Measurements from ENCODE around the gene RBM34. TPM values are rescaled to one million over a fixed set of nuclear protein-coding genes. Genes with fewer than 3 reads are reported as not detected.

RBM34 gene
- polyA plus RNA-seq, 4 donors: 51.8 to 76.7 (median 61.1) TPM

- Histone ChIP-seq H3K4me3 (ENCODE audit: low read depth in 1 of 3, low read length in 3 of 3) (no peak overlapping the region), H3K27me3 (ENCODE audit: control insufficient read depth in 3 of 3, insufficient read depth in 3 of 3, low read length in 3 of 3) (no peaks in the 10 kb centered on the region), H3K27ac (ENCODE audit: low read depth in 1 of 3, low read length in 2 of 3) (no peak overlapping the region), H3K4me1 (ENCODE audit: control insufficient read depth in 3 of 3, insufficient read depth in 2 of 3, low read depth in 1 of 3, low read length in 2 of 3) (peaks cover 0 to under 1% (median 0%) of the 10 kb centered on the region in 3 donors), H3K36me3 (ENCODE audit: control insufficient read depth in 3 of 3, insufficient read depth in 2 of 3, low read depth in 1 of 3, low read length in 3 of 3) (peaks cover 11 to 55% (median 23%) of the 10 kb centered on the region in 3 donors), H3K9me3 (ENCODE audit: control insufficient read depth in 2 of 2, insufficient read depth in 1 of 2, low read depth in 1 of 2, low read length in 1 of 2) (no peaks in the 10 kb centered on the region)
- FAIRE-seq (no peak), DNase-seq (no peak)
- WGBS, 3 donors: 76 to 88% (median 79%) methylated on average over 2 of the region's 2 CpGs
Observed at GRCh38 chr1:235151033-235151432, 10.0 kb downstream of the RBM34 start.

- Histone ChIP-seq H3K27me3 (ENCODE audit: control insufficient read depth in 3 of 3, insufficient read depth in 3 of 3, low read length in 3 of 3) (no peaks in the 10 kb centered on the region), H3K9me3 (ENCODE audit: control insufficient read depth in 2 of 2, insufficient read depth in 1 of 2, low read depth in 1 of 2, low read length in 1 of 2) (no peaks in the 10 kb centered on the region), H3K27ac (ENCODE audit: low read depth in 1 of 3, low read length in 2 of 3) (no peak overlapping the region), H3K36me3 (ENCODE audit: control insufficient read depth in 3 of 3, insufficient read depth in 2 of 3, low read depth in 1 of 3, low read length in 3 of 3) (peaks cover 11 to 59% (median 23%) of the 10 kb centered on the region in 3 donors), H3K4me1 (ENCODE audit: control insufficient read depth in 3 of 3, insufficient read depth in 2 of 3, low read depth in 1 of 3, low read length in 2 of 3) (no peaks in the 10 kb centered on the region), H3K4me3 (ENCODE audit: low read depth in 1 of 3, low read length in 3 of 3) (no peak overlapping the region)
- DNase-seq (no peak), FAIRE-seq (no peak)
- 94 to 95% (median 95%) methylated on average over 9 of the region's 9 CpGs for WGBS, 3 donors
Observed at GRCh38 chr1:235149824-235150223, 11.2 kb downstream of the RBM34 start.

- no peaks in the 10 kb centered on the region for H3K9me3 ChIP-seq (ENCODE audit: control insufficient read depth in 2 of 2, insufficient read depth in 1 of 2, low read depth in 1 of 2, low read length in 1 of 2)
- H3K27ac ChIP-seq (ENCODE audit: low read depth in 1 of 3, low read length in 2 of 3): no peak overlapping the region
- FAIRE-seq (no peak), DNase-seq (no peak)
- no peak overlapping the region for H3K4me3 ChIP-seq (ENCODE audit: low read depth in 1 of 3, low read length in 3 of 3)
- no peaks in the 10 kb centered on the region for H3K4me1 ChIP-seq (ENCODE audit: control insufficient read depth in 3 of 3, insufficient read depth in 2 of 3, low read depth in 1 of 3, low read length in 2 of 3)
- WGBS, 3 donors: 91 to 92% (median 91%) methylated on average over 4 of the region's 4 CpGs
- no peaks in the 10 kb centered on the region for H3K27me3 ChIP-seq (ENCODE audit: control insufficient read depth in 3 of 3, insufficient read depth in 3 of 3, low read length in 3 of 3)
- peaks cover 15 to 61% (median 16%) of the 10 kb centered on the region in 3 donors for H3K36me3 ChIP-seq (ENCODE audit: control insufficient read depth in 3 of 3, insufficient read depth in 2 of 3, low read depth in 1 of 3, low read length in 3 of 3)
Observed at GRCh38 chr1:235147269-235147668, 13.8 kb downstream of the RBM34 start.

GRCh38 chr1:235145639-235146038 is 15.4 kb downstream of the RBM34 start:
- peaks cover 8 to 63% (median 10%) of the 10 kb centered on the region in 3 donors for H3K36me3 ChIP-seq (ENCODE audit: control insufficient read depth in 3 of 3, insufficient read depth in 2 of 3, low read depth in 1 of 3, low read length in 3 of 3)
- FAIRE-seq: no peak
- H3K27me3 ChIP-seq (ENCODE audit: control insufficient read depth in 3 of 3, insufficient read depth in 3 of 3, low read length in 3 of 3): no peaks in the 10 kb centered on the region
- no peak overlapping the region for H3K4me3 ChIP-seq (ENCODE audit: low read depth in 1 of 3, low read length in 3 of 3)
- no peaks in the 10 kb centered on the region for H3K4me1 ChIP-seq (ENCODE audit: control insufficient read depth in 3 of 3, insufficient read depth in 2 of 3, low read depth in 1 of 3, low read length in 2 of 3)
- no peak overlapping the region for H3K27ac ChIP-seq (ENCODE audit: low read depth in 1 of 3, low read length in 2 of 3)
- WGBS, 3 donors: 92 to 94% (median 92%) methylated on average over 6 of the region's 6 CpGs
- no peaks in the 10 kb centered on the region for H3K9me3 ChIP-seq (ENCODE audit: control insufficient read depth in 2 of 2, insufficient read depth in 1 of 2, low read depth in 1 of 2, low read length in 1 of 2)
- DNase-seq: no peak

- FAIRE-seq: no peak
- WGBS, 3 donors: 82 to 97% (median 95%) methylated on average over 4 of the region's 4 CpGs
- no peak for DNase-seq
- Histone ChIP-seq H3K36me3 (ENCODE audit: control insufficient read depth in 3 of 3, insufficient read depth in 2 of 3, low read depth in 1 of 3, low read length in 3 of 3) (peaks cover 6 to 62% (median 14%) of the 10 kb centered on the region in 3 donors), H3K9me3 (ENCODE audit: control insufficient read depth in 2 of 2, insufficient read depth in 1 of 2, low read depth in 1 of 2, low read length in 1 of 2) (no peaks in the 10 kb centered on the region), H3K4me1 (ENCODE audit: control insufficient read depth in 3 of 3, insufficient read depth in 2 of 3, low read depth in 1 of 3, low read length in 2 of 3) (no peaks in the 10 kb centered on the region), H3K27me3 (ENCODE audit: control insufficient read depth in 3 of 3, insufficient read depth in 3 of 3, low read length in 3 of 3) (no peaks in the 10 kb centered on the region), H3K4me3 (ENCODE audit: low read depth in 1 of 3, low read length in 3 of 3) (no peak overlapping the region), H3K27ac (ENCODE audit: low read depth in 1 of 3, low read length in 2 of 3) (no peak overlapping the region)
Observed at GRCh38 chr1:235142991-235143390, 18.1 kb downstream of the RBM34 start.

GRCh38 chr1:235139315-235139714 is 21.7 kb downstream of the RBM34 start:
- 94 to 96% (median 96%) methylated on average over 5 of the region's 5 CpGs for WGBS, 3 donors
- DNase-seq (no peak), FAIRE-seq (no peak)
- H3K4me1 ChIP-seq (ENCODE audit: control insufficient read depth in 3 of 3, insufficient read depth in 2 of 3, low read depth in 1 of 3, low read length in 2 of 3): no peaks in the 10 kb centered on the region
- H3K27ac ChIP-seq (ENCODE audit: low read depth in 1 of 3, low read length in 2 of 3): no peak overlapping the region
- no peaks in the 10 kb centered on the region for H3K27me3 ChIP-seq (ENCODE audit: control insufficient read depth in 3 of 3, insufficient read depth in 3 of 3, low read length in 3 of 3)
- peaks cover 14 to 50% (median 18%) of the 10 kb centered on the region in 3 donors for H3K36me3 ChIP-seq (ENCODE audit: control insufficient read depth in 3 of 3, insufficient read depth in 2 of 3, low read depth in 1 of 3, low read length in 3 of 3)
- no peak overlapping the region for H3K4me3 ChIP-seq (ENCODE audit: low read depth in 1 of 3, low read length in 3 of 3)
- no peaks in the 10 kb centered on the region for H3K9me3 ChIP-seq (ENCODE audit: control insufficient read depth in 2 of 2, insufficient read depth in 1 of 2, low read depth in 1 of 2, low read length in 1 of 2)

- WGBS, 3 donors: 60 to 67% (median 65%) methylated on average over 2 of the region's 2 CpGs
- Histone ChIP-seq H3K36me3 (ENCODE audit: control insufficient read depth in 3 of 3, insufficient read depth in 2 of 3, low read depth in 1 of 3, low read length in 3 of 3) (peaks cover 14 to 52% (median 20%) of the 10 kb centered on the region in 3 donors), H3K4me3 (ENCODE audit: low read depth in 1 of 3, low read length in 3 of 3) (no peak overlapping the region), H3K27me3 (ENCODE audit: control insufficient read depth in 3 of 3, insufficient read depth in 3 of 3, low read length in 3 of 3) (no peaks in the 10 kb centered on the region), H3K4me1 (ENCODE audit: control insufficient read depth in 3 of 3, insufficient read depth in 2 of 3, low read depth in 1 of 3, low read length in 2 of 3) (no peaks in the 10 kb centered on the region), H3K9me3 (ENCODE audit: control insufficient read depth in 2 of 2, insufficient read depth in 1 of 2, low read depth in 1 of 2, low read length in 1 of 2) (no peaks in the 10 kb centered on the region), H3K27ac (ENCODE audit: low read depth in 1 of 3, low read length in 2 of 3) (no peak overlapping the region)
- DNase-seq (no peak), FAIRE-seq (no peak)
Observed at GRCh38 chr1:235138821-235139220, 22.2 kb downstream of the RBM34 start.

GRCh38 chr1:235136111-235136510 is 24.9 kb downstream of the RBM34 start:
- 55 to 69% (median 61%) methylated on average over 4 of the region's 4 CpGs for WGBS, 3 donors
- H3K36me3 ChIP-seq (ENCODE audit: control insufficient read depth in 3 of 3, insufficient read depth in 2 of 3, low read depth in 1 of 3, low read length in 3 of 3): peaks cover 15 to 45% (median 16%) of the 10 kb centered on the region in 3 donors
- no peaks in the 10 kb centered on the region for H3K4me1 ChIP-seq (ENCODE audit: control insufficient read depth in 3 of 3, insufficient read depth in 2 of 3, low read depth in 1 of 3, low read length in 2 of 3)
- no peaks in the 10 kb centered on the region for H3K9me3 ChIP-seq (ENCODE audit: control insufficient read depth in 2 of 2, insufficient read depth in 1 of 2, low read depth in 1 of 2, low read length in 1 of 2)
- no peak overlapping the region for H3K27ac ChIP-seq (ENCODE audit: low read depth in 1 of 3, low read length in 2 of 3)
- no peak overlapping the region for H3K4me3 ChIP-seq (ENCODE audit: low read depth in 1 of 3, low read length in 3 of 3)
- FAIRE-seq (no peak), DNase-seq (no peak)
- H3K27me3 ChIP-seq (ENCODE audit: control insufficient read depth in 3 of 3, insufficient read depth in 3 of 3, low read length in 3 of 3): no peaks in the 10 kb centered on the region

- no peak for FAIRE-seq
- Histone ChIP-seq H3K27ac (ENCODE audit: low read depth in 1 of 3, low read length in 2 of 3) (no peak overlapping the region), H3K4me3 (ENCODE audit: low read depth in 1 of 3, low read length in 3 of 3) (no peak overlapping the region), H3K27me3 (ENCODE audit: control insufficient read depth in 3 of 3, insufficient read depth in 3 of 3, low read length in 3 of 3) (no peaks in the 10 kb centered on the region), H3K9me3 (ENCODE audit: control insufficient read depth in 2 of 2, insufficient read depth in 1 of 2, low read depth in 1 of 2, low read length in 1 of 2) (no peaks in the 10 kb centered on the region), H3K4me1 (ENCODE audit: control insufficient read depth in 3 of 3, insufficient read depth in 2 of 3, low read depth in 1 of 3, low read length in 2 of 3) (no peaks in the 10 kb centered on the region), H3K36me3 (ENCODE audit: control insufficient read depth in 3 of 3, insufficient read depth in 2 of 3, low read depth in 1 of 3, low read length in 3 of 3) (peaks cover 12 to 40% (median 17%) of the 10 kb centered on the region in 3 donors)
- no peak for DNase-seq
- WGBS, 3 donors: 97 to 99% (median 97%) methylated on average over 12 of the region's 12 CpGs
Observed at GRCh38 chr1:235134171-235134570, 26.9 kb downstream of the RBM34 start.

All from small intestine (tissue), 7 donors.